Measurements from ENCODE around the gene SFMBT1.
"Not testable (repeated sequence)": the region's sequence is repeated elsewhere in the genome, so short reads cannot be mapped to it uniquely, and the experiment has no call there.

The SFMBT1 gene

DNA sequence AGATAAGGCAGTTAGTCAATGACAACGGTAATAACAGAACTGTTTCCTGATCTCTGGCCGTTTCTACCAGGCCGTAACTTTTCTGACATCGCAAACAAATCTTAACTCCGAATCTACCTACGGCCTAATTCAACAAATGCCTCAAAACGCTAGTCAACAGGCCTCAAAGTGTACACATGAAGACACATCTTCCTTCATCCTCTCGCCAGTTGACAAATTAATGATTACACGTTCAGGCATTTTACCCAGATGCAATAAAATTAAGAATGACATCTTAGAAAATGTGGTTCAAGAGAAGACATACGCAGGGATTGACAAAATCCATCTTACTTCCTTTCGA is 1.5 kb downstream of the SFMBT1 start:
- DNase-seq (ENCODE audit: extremely low read depth, low read depth), result no peak

DNA sequence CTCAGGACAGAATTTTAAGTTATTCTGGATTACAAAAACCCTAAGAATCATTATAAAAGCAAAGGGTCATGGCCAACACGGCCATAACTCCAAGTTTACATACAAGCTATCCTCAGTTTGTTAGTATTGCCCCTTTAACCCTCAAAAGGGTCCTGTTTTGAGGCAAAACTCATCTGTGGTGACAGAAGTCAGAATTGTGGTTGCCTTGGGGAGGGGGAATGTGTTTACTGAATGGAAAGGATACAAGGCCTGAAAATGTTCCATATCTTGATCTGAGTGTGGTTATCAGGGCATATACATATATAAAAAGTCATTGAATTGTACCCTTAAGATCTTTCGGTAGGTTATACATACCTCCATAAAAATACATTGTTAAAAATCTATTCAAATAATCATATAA is 2.1 kb downstream of the SFMBT1 start:
- no peak for TF ChIP-seq CTCF (IDR thresholded peaks at IDR 0.05; ENCODE audit: low read depth, low read length)
- DNase-seq (ENCODE audit: extremely low read depth, low read depth), result no peak

More for the DNA sequence above, 1.5 kb downstream of the SFMBT1 start:
- no peak for TF ChIP-seq CTCF (IDR thresholded peaks at IDR 0.05; ENCODE audit: low read depth, low read length)

GRCh38 chr3:53042651-53043050 is 3.2 kb downstream of the SFMBT1 start:
- no peak for TF ChIP-seq CTCF (IDR thresholded peaks at IDR 0.05; ENCODE audit: low read depth, low read length)
- no peak for DNase-seq (ENCODE audit: extremely low read depth, low read depth)

DNA sequence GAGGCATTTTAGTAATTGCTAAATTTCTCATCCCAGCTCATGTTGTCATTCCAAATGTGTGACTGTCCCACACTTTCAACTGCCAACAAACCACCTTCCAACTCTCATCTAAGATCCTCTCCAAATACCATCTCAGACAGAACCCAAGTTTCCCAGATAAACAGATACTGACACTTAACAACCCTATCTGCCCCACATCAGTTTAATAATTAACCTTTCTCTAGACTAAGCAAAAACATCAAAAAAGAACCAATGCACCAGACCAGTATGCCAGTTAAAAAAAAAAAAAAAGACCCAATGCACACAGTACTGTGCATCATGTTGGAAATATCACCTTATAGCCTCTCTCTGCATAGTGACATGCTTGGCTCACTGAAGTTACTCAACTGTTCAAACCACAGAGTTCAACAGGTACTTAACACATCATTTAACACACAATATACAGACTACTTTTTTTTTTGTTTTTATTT is 5.5 kb downstream of the SFMBT1 start:
- no peak for DNase-seq (ENCODE audit: extremely low read depth, low read depth)
- TF ChIP-seq CTCF (IDR thresholded peaks at IDR 0.05; ENCODE audit: low read depth, low read length), result no peak

GRCh38 chr3:53039376-53039752 is 6.5 kb downstream of the SFMBT1 start:
- TF ChIP-seq CTCF (IDR thresholded peaks at IDR 0.05; ENCODE audit: low read depth, low read length), result no peak
- DNase-seq (ENCODE audit: extremely low read depth, low read depth), result no peak

GRCh38 chr3:53038679-53039375 is 7.0 kb downstream of the SFMBT1 start:
- TF ChIP-seq CTCF (IDR thresholded peaks at IDR 0.05; ENCODE audit: low read depth, low read length), result no peak
- DNase-seq (ENCODE audit: extremely low read depth, low read depth), result no peak

GRCh38 chr3:53035825-53036619 is 9.9 kb downstream of the SFMBT1 start:
- DNase-seq (ENCODE audit: extremely low read depth, low read depth), result no peak
- no peak for TF ChIP-seq CTCF (IDR thresholded peaks at IDR 0.05; ENCODE audit: low read depth, low read length)

- DNase-seq (ENCODE audit: extremely low read depth, low read depth), result not testable (repeated sequence)
Measured at GRCh38 chr3:53035018-53035417, 10.9 kb downstream of the SFMBT1 start.

DNA sequence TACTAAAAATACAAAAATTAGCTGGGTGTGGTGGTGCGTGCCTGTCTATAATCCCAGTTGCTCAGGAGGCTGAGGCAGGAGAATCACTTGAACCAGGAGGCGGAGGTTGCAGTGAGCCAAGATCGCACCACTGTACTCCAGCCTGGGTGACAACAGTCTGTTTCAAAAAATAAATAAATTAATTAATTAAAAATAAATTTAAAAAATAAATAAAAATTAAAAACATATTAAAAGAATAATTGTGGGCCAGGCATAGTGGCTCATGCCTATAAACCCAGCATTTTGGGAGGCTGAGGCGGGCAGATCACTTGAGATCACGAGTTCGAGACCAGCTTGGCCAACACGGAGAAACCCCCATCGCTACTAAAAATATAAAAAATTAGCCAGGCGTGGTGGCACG is 11.5 kb downstream of the SFMBT1 start:
- DNase-seq (ENCODE audit: extremely low read depth, low read depth), result not testable (repeated sequence)
